Measurements from ENCODE around the gene FBXO46.

The FBXO46 gene

GRCh38 chr19:45777395-45777961 is 46.8 kb upstream of the FBXO46 start:
- TF ChIP-seq REST (IDR thresholded peaks at IDR 0.05; ENCODE audit: insufficient read depth in 1 of 2, low read depth in 2 of 2, low read length in 2 of 2) (no peak), POLR2AphosphoS5 (IDR thresholded peaks at IDR 0.05; ENCODE audit: low read depth, low read length) (no peak), SIN3A (IDR thresholded peaks at IDR 0.05; ENCODE audit: borderline replicate concordance, insufficient read depth, low read length) (no peak), FOXP2 (optimal IDR thresholded peaks at IDR 0.05; ENCODE audit: borderline replicate concordance, extremely low read depth, extremely low read length, insufficient read depth) (no peak), TAF1 (IDR thresholded peaks at IDR 0.05; ENCODE audit: borderline replicate concordance, insufficient read depth, low read length) (no peak)

GRCh38 chr19:45774765-45775164 is 44.1 kb upstream of the FBXO46 start:
- TF ChIP-seq REST (IDR thresholded peaks at IDR 0.05; ENCODE audit: insufficient read depth in 1 of 2, low read depth in 2 of 2, low read length in 2 of 2) = no peak
- no peak for TF ChIP-seq TAF1 (IDR thresholded peaks at IDR 0.05; ENCODE audit: borderline replicate concordance, insufficient read depth, low read length)
- no peak for TF ChIP-seq FOXP2 (optimal IDR thresholded peaks at IDR 0.05; ENCODE audit: borderline replicate concordance, extremely low read depth, extremely low read length, insufficient read depth)
- TF ChIP-seq SIN3A (IDR thresholded peaks at IDR 0.05; ENCODE audit: borderline replicate concordance, insufficient read depth, low read length) = no peak
- TF ChIP-seq POLR2AphosphoS5 (IDR thresholded peaks at IDR 0.05; ENCODE audit: low read depth, low read length) = no peak

DNA sequence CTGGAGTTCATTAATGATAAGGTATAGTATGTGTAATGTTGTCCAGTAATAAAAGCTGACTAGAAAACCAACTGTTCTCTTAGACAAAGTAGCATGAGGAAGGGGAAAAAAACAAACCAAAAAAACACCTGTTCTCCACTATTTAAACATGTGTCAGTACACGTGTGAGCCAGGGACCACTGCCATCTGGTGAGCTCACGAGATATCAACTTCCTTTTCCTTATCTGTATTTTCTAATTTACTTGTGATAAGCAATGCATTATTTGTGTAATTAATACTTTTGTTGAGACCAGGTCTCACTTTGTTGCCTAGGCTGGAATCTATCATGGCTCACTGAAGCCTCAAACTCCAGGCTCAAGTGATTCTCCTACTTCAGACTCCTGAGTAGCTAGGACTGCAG is 42.7 kb upstream of the FBXO46 start:
- TF ChIP-seq FOXP2 (optimal IDR thresholded peaks at IDR 0.05; ENCODE audit: borderline replicate concordance, extremely low read depth, extremely low read length, insufficient read depth) (no peak), POLR2AphosphoS5 (IDR thresholded peaks at IDR 0.05; ENCODE audit: low read depth, low read length) (no peak), TAF1 (IDR thresholded peaks at IDR 0.05; ENCODE audit: borderline replicate concordance, insufficient read depth, low read length) (no peak), REST (IDR thresholded peaks at IDR 0.05; ENCODE audit: insufficient read depth in 1 of 2, low read depth in 2 of 2, low read length in 2 of 2) (no peak), SIN3A (IDR thresholded peaks at IDR 0.05; ENCODE audit: borderline replicate concordance, insufficient read depth, low read length) (no peak)

GRCh38 chr19:45772912-45773311 is 42.2 kb upstream of the FBXO46 start:
- TF ChIP-seq POLR2AphosphoS5 (IDR thresholded peaks at IDR 0.05; ENCODE audit: low read depth, low read length) = no peak; the same call in 1 of the 2 replicates
- TF ChIP-seq SIN3A (IDR thresholded peaks at IDR 0.05; ENCODE audit: borderline replicate concordance, insufficient read depth, low read length) = no peak
- TF ChIP-seq FOXP2 (optimal IDR thresholded peaks at IDR 0.05; ENCODE audit: borderline replicate concordance, extremely low read depth, extremely low read length, insufficient read depth) = no peak
- TF ChIP-seq REST (IDR thresholded peaks at IDR 0.05; ENCODE audit: insufficient read depth in 1 of 2, low read depth in 2 of 2, low read length in 2 of 2) = no peak
- no peak for TF ChIP-seq TAF1 (IDR thresholded peaks at IDR 0.05; ENCODE audit: borderline replicate concordance, insufficient read depth, low read length)
